DOHH2 (cell line): Measurements from ENCODE around the gene ACAN.

Experiments
- CTCF ChIP-seq: fragments of 200-600 bp; sonication (generic); IDR thresholded peaks from one replicate; pipeline ENCODE4 v1.5.1; 2014; ENCODE audit warnings: antibody characterized with exemption, mild to moderate bottlenecking, low read depth, low read length; ENCODE audit not compliant: poor library complexity, severe bottlenecking
- EZH2phosphoT487 ChIP-seq: fragments of 200-600 bp; sonication (generic); IDR thresholded peaks from 2 replicates; pipeline ENCODE4 v1.6.1; 2017; ENCODE audit warnings: borderline replicate concordance, mild to moderate bottlenecking, antibody characterized with exemption, low read length, moderate library complexity, mixed read lengths

GRCh38 chr15:88788816-88789215 lies 14.4 kb upstream of the ACAN start:
- TF ChIP-seq CTCF (no peak), EZH2phosphoT487 (no peak)
